ENCODE measurements around the gene GAL3ST3. TPM values are rescaled to one million over a fixed set of nuclear protein-coding genes. Genes with fewer than 3 reads are reported as not detected.

GAL3ST3 gene
- total and polyA plus RNA-seq, 2 of the 8 experiments (the other 6 are each of a cell fraction or from before 2014, with no cell fraction given), result 21.1 to 21.4 TPM

DNA sequence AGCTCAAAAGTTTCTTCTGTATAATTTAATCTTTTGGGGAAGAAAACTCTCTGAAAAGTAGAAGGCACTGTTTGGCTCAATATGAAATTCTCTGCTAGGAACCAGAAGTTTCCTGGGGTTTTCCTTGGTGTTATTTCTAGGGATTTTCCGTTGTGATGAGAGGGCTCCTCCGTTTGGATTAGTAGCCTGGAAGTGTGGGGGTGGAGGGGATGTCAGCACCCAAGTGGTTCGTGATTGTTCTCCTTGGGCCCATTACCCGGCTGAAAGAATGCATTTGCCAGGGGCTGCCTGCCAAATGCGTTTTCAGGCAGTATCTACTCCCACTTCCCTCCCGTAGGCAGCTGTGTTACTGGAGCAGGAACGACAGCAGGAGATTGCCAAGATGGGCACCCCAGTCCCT, 7.5 kb upstream of the GAL3ST3 start:
- Histone ChIP-seq H4K5ac (ENCODE audit: insufficient read length, low read depth, low read length) (no peak overlapping the region), H4K91ac (replicated peaks; ENCODE audit: insufficient read length, low read length) (no peak overlapping the region), H2AFZ (ENCODE audit: low read length) (no peak overlapping the region), H3K4me1 (replicated peaks in 1 of 4; ENCODE audit: control insufficient read depth in 3 of 4, insufficient read depth in 4 of 4, low read length in 3 of 4) (peaks cover 0 to 7% (median 4%) of the 10 kb centered on the region in 4 experiments; a peak in 5 of 7 replicates), H3K4ac (replicated peaks; ENCODE audit: insufficient read length, low read depth, low read length) (no peak overlapping the region), H3K9me3 (ENCODE audit: insufficient read depth in 2 of 2, low read depth in 1 of 2, low read length in 1 of 2) (no peaks in the 10 kb centered on the region), H4K20me1 (replicated peaks in 1 of 2; ENCODE audit: control insufficient read depth in 1 of 2, insufficient read depth in 2 of 2, low read length in 2 of 2) (peaks cover 0 to 11% of the 10 kb centered on the region in 2 experiments), H3K4me3 (ENCODE audit: extremely low read depth in 1 of 4, insufficient read depth in 2 of 4, low read depth in 3 of 4, low read length in 4 of 4) (no peak overlapping the region), H3K79me2 (ENCODE audit: control insufficient read depth in 1 of 2, insufficient read depth in 2 of 2, low read length in 2 of 2) (peaks cover 10 to 23% of the 10 kb centered on the region in 2 experiments), H3K27me3 (replicated peaks in 1 of 4; ENCODE audit: control insufficient read depth in 3 of 4, extremely low read depth in 1 of 4, insufficient read depth in 3 of 4, low read length in 3 of 4) (no peaks in the 10 kb centered on the region), H2BK15ac (ENCODE audit: low read length) (no peak overlapping the region), H3K27ac (ENCODE audit: low read depth, low read length) (no peak overlapping the region), H3K18ac (ENCODE audit: extremely low read depth, low read length) (no peak overlapping the region), H2BK5ac (ENCODE audit: low read depth, low read length) (no peak overlapping the region), H3K56ac (replicated peaks; ENCODE audit: insufficient read length, low read depth, low read length) (no peak overlapping the region), H2BK120ac (replicated peaks; ENCODE audit: low read depth, low read length) (no peak overlapping the region), H3K79me1 (ENCODE audit: low read depth, low read length) (peaks cover 10% of the 10 kb centered on the region), H3K9ac (replicated peaks in 1 of 4; ENCODE audit: extremely low read depth in 1 of 4, low read depth in 3 of 4, low read length in 3 of 4) (no peak overlapping the region), H3K23ac (ENCODE audit: insufficient read length) (no peak overlapping the region), H3K14ac (ENCODE audit: insufficient read length) (no peak overlapping the region), H2BK20ac (ENCODE audit: low read length) (no peak overlapping the region), H4K8ac (ENCODE audit: extremely low read depth, insufficient read depth, low read length) (no peak overlapping the region), H3K36me3 (ENCODE audit: control insufficient read depth in 2 of 4, insufficient read depth in 4 of 4, low read length in 3 of 4) (peaks cover 43 to 70% (median 60%) of the 10 kb centered on the region in 4 experiments), H3K23me2 (ENCODE audit: low read depth, low read length) (peaks cover 6% of the 10 kb centered on the region; the same call in 1 of the 2 replicates), H2BK12ac (ENCODE audit: low read depth, low read length) (no peak overlapping the region), H3K4me2 (ENCODE audit: insufficient read depth in 1 of 2, low read depth in 2 of 2, low read length in 2 of 2) (no peak overlapping the region), H2AK5ac (ENCODE audit: low read depth, low read length) (no peak overlapping the region)
- ChIA-PET POLR2A (ENCODE audit: partially characterized antibody) (interaction anchor here (0.6 to 13.4 kb wide), 4 partner anchors 11 to 367 kb away, joined by 3 to 150 read pairs (median 3); partner anchors contain the start of genes CST6 and PACS1), CTCF (ENCODE audit: partially characterized antibody) (interaction anchor here (0.8 to 12.0 kb wide), 4 partner anchors 9 to 170 kb away, joined by 3 to 144 read pairs (median 4); no protein-coding TSS in a partner anchor)
- FAIRE-seq (no peak), DNase-seq (ENCODE audit: low read depth in 1 of 2, low spot score in 2 of 2) (no peak)
- 85% methylated on average over 7 of the region's 7 CpGs; no CpG with 5 or more reads in 1 of the 2 experiments for WGBS, 2 experiments (ENCODE audit: extremely low coverage in 1 of 2, insufficient coverage in 1 of 2, insufficient read length in 1 of 2, insufficient replicate concordance in 2 of 2, low coverage in 1 of 2, low lambda C conversion rate in 2 of 2, missing lambda C conversion rate in 1 of 2)
- no peak for TF ChIP-seq KDM1A (IDR thresholded peaks at IDR 0.05; ENCODE audit: borderline replicate concordance, low read length)
- TF ChIP-seq SIX5 (IDR thresholded peaks at IDR 0.05; ENCODE audit: low read depth, low read length), result no peak
- TF ChIP-seq SRF (IDR thresholded peaks at IDR 0.05; ENCODE audit: low read depth, low read length), result no peak
- TF ChIP-seq, protein P1, sequence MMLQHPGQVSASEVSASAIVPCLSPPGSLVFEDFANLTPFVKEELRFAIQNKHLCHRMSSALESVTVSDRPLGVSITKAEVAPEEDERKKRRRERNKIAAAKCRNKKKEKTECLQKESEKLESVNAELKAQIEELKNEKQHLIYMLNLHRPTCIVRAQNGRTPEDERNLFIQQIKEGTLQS (IDR thresholded peaks at IDR 0.05; ENCODE audit: insufficient read depth, low read depth, low read length), result no peak
- TF ChIP-seq GABPA (IDR thresholded peaks at IDR 0.05; ENCODE audit: borderline replicate concordance, insufficient read depth, low read length), result no peak
- TF ChIP-seq, protein P2, sequence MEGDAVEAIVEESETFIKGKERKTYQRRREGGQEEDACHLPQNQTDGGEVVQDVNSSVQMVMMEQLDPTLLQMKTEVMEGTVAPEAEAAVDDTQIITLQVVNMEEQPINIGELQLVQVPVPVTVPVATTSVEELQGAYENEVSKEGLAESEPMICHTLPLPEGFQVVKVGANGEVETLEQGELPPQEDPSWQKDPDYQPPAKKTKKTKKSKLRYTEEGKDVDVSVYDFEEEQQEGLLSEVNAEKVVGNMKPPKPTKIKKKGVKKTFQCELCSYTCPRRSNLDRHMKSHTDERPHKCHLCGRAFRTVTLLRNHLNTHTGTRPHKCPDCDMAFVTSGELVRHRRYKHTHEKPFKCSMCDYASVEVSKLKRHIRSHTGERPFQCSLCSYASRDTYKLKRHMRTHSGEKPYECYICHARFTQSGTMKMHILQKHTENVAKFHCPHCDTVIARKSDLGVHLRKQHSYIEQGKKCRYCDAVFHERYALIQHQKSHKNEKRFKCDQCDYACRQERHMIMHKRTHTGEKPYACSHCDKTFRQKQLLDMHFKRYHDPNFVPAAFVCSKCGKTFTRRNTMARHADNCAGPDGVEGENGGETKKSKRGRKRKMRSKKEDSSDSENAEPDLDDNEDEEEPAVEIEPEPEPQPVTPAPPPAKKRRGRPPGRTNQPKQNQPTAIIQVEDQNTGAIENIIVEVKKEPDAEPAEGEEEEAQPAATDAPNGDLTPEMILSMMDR (IDR thresholded peaks at IDR 0.05; ENCODE audit: control extremely low read depth in 1 of 3, insufficient read depth in 1 of 3, low read depth in 1 of 3, low read length in 3 of 3), result no peak
- no peak for TF ChIP-seq SIN3A (conservative IDR thresholded peaks at IDR 0.05 in 1 of 2, IDR thresholded peaks at IDR 0.05 in 1 of 2; ENCODE audit: low read depth in 1 of 2, low read length in 2 of 2)
- no peak for TF ChIP-seq HDAC6 (IDR thresholded peaks at IDR 0.05; ENCODE audit: low read depth, low read length)
- no peak for TF ChIP-seq NANOG (IDR thresholded peaks at IDR 0.05; ENCODE audit: insufficient read depth, low read depth, low read length, poor library complexity, severe bottlenecking)

All from H1 (cell line).